H9 (cell line): Measurements from ENCODE around the gene PREX1. TPM values are rescaled to one million over a fixed set of nuclear protein-coding genes. Genes with fewer than 3 reads are reported as not detected.

Experiments
- DNase-seq: peaks from one replicate; pipeline ENCODE4 v3.0.0-alpha.2; 2017
- H2AFZ ChIP-seq: one replicate; pipeline ENCODE4 v1.6.1; 2013; ENCODE audit warnings: mild to moderate bottlenecking, low read length, control low read depth, moderate library complexity
- H2AK5ac ChIP-seq: 2 replicates; pipeline ENCODE4 v1.6.1; 2013; ENCODE audit warnings: low read length, control low read depth, mixed read lengths; ENCODE audit not compliant: insufficient read length
- H2BK120ac ChIP-seq: one replicate; pipeline ENCODE4 v1.6.1; 2013; ENCODE audit warnings: low read depth, mild to moderate bottlenecking, low read length, control low read depth, inconsistent platforms; ENCODE audit not compliant: poor library complexity, severe bottlenecking
- H2BK12ac ChIP-seq: 2 replicates; pipeline ENCODE4 v1.6.1; 2013; ENCODE audit warnings: low read length, control low read depth, mixed read lengths, low read depth; ENCODE audit not compliant: insufficient read length
- H2BK15ac ChIP-seq: 2 replicates; pipeline ENCODE4 v1.6.1; 2013; ENCODE audit warnings: low read depth, low read length, control low read depth
- H2BK20ac ChIP-seq: one replicate; pipeline ENCODE4 v1.6.1; 2013; ENCODE audit warnings: low read depth, mild to moderate bottlenecking, low read length, control low read depth, inconsistent platforms; ENCODE audit not compliant: poor library complexity, severe bottlenecking
- H2BK5ac ChIP-seq: 2 replicates; pipeline ENCODE4 v1.6.1; 2013; ENCODE audit warnings: low read length, control low read depth, mixed read lengths; ENCODE audit not compliant: insufficient read length
- H3K14ac ChIP-seq: 2 replicates; pipeline ENCODE4 v1.6.1; 2013; ENCODE audit warnings: low read length, control low read depth; ENCODE audit not compliant: insufficient read depth
- H3K18ac ChIP-seq: 2 replicates; pipeline ENCODE4 v1.6.1; 2013; ENCODE audit warnings: low read depth, mild to moderate bottlenecking, mixed read lengths, low read length, control low read depth; ENCODE audit not compliant: insufficient read length
- H3K23ac ChIP-seq: 2 replicates; pipeline ENCODE4 v1.6.1; 2013; ENCODE audit warnings: low read length, control low read depth, mixed read lengths, low read depth; ENCODE audit not compliant: insufficient read length
- H3K23me2 ChIP-seq: 2 replicates; pipeline ENCODE4 v1.6.1; 2013; ENCODE audit warnings: low read depth, mild to moderate bottlenecking, mixed read lengths, low read length, control low read depth; ENCODE audit not compliant: insufficient read length, poor library complexity, severe bottlenecking
- H3K27ac ChIP-seq: 2 replicates; pipeline ENCODE4 v1.5.1; 2013; ENCODE audit warnings: low read length, control low read depth, mixed read lengths, low read depth; ENCODE audit not compliant: insufficient read length
- H3K27me3 ChIP-seq: 2 replicates; pipeline ENCODE4 v1.6.1; 2013; ENCODE audit warnings: low read length, control low read depth, inconsistent platforms; ENCODE audit not compliant: insufficient read depth
- H3K4ac ChIP-seq: 2 replicates; pipeline ENCODE4 v1.6.1; 2013; ENCODE audit warnings: low read depth, mild to moderate bottlenecking, control low read depth, inconsistent platforms, low read length, moderate library complexity
- H3K4me1 ChIP-seq: 2 replicates; pipeline ENCODE4 v1.6.1; 2013; ENCODE audit warnings: low read length, control low read depth, inconsistent platforms; ENCODE audit not compliant: insufficient read depth
- H3K4me2 ChIP-seq: 2 replicates; pipeline ENCODE4 v1.6.1; 2013; ENCODE audit warnings: low read length, control low read depth, mixed read lengths; ENCODE audit not compliant: insufficient read length, insufficient read depth
- H3K56ac ChIP-seq: 2 replicates; pipeline ENCODE4 v1.6.1; 2013; ENCODE audit warnings: low read depth, mild to moderate bottlenecking, mixed read lengths, low read length, control low read depth; ENCODE audit not compliant: insufficient read length
- H3K79me1 ChIP-seq: 2 replicates; pipeline ENCODE4 v1.6.1; 2013; ENCODE audit warnings: low read depth, mild to moderate bottlenecking, moderate library complexity, low read length, control low read depth, inconsistent platforms; ENCODE audit not compliant: insufficient read depth, poor library complexity, severe bottlenecking
- H3K79me2 ChIP-seq: 2 replicates; pipeline ENCODE4 v1.6.1; 2013; ENCODE audit warnings: low read length, control low read depth, inconsistent platforms; ENCODE audit not compliant: insufficient read depth
- H3K9ac ChIP-seq: 2 replicates; pipeline ENCODE4 v1.6.1; 2013; ENCODE audit warnings: low read length, control low read depth, mixed read lengths; ENCODE audit not compliant: insufficient read length; ENCODE audit errors: extremely low read depth
- H3K9me3 ChIP-seq: one replicate; pipeline ENCODE4 v1.6.1; 2013; ENCODE audit warnings: low read depth, low read length, inconsistent platforms; ENCODE audit not compliant: control insufficient read depth
- H3T11ph ChIP-seq: one replicate; pipeline ENCODE4 v1.6.1; 2013; ENCODE audit warnings: mild to moderate bottlenecking, low read length, control low read depth, inconsistent platforms
- H4K20me1 ChIP-seq: one replicate; pipeline ENCODE4 v1.6.1; 2013; ENCODE audit not compliant: control insufficient read depth, insufficient read length, insufficient read depth
- H4K5ac ChIP-seq: 2 replicates; pipeline ENCODE4 v1.6.1; 2013; ENCODE audit warnings: low read depth, mild to moderate bottlenecking, mixed read lengths, low read length, control low read depth; ENCODE audit not compliant: insufficient read length
- H4K8ac ChIP-seq: replicated peaks from 2 replicates; pipeline ENCODE4 v1.6.1; 2013; ENCODE audit warnings: low read length, control low read depth, mixed read lengths, low read depth; ENCODE audit not compliant: insufficient read length
- H4K91ac ChIP-seq: 2 replicates; pipeline ENCODE4 v1.6.1; 2013; ENCODE audit warnings: low read depth, mild to moderate bottlenecking, moderate library complexity, mixed read lengths, low read length, control low read depth; ENCODE audit not compliant: insufficient read length
- H3K27ac Mint-ChIP-seq, 3 experiments: 2 replicates in 2 of 3; 3 replicates in 1 of 3; pipeline ENCODE4 v1.8.0; 2020 to 2021; ENCODE audit warnings: mixed read lengths in 3 of 3, mild to moderate bottlenecking in 1 of 3, moderate library complexity in 1 of 3
- H3K27me3 Mint-ChIP-seq: 2 replicates; pipeline ENCODE4 v1.8.0; 2021; ENCODE audit warnings: low read depth, mild to moderate bottlenecking, moderate library complexity, mixed read lengths
- H3K36me3 Mint-ChIP-seq, 3 experiments: 2 replicates in 2 of 3; 3 replicates in 1 of 3; pipeline ENCODE4 v1.8.0; 2020 to 2021; ENCODE audit warnings: low read depth in 3 of 3, mixed read lengths in 3 of 3; ENCODE audit not compliant: insufficient read depth in 1 of 3
- H3K4me1 Mint-ChIP-seq, 2 experiments: 2 replicates each; pipeline ENCODE4 v1.8.0; 2020; ENCODE audit warnings: mixed read lengths in 2 of 2
- H3K4me3 Mint-ChIP-seq, 2 experiments: 2 replicates in 1 of 2; 3 replicates in 1 of 2; pipeline ENCODE4 v1.8.0; 2020 to 2021; ENCODE audit warnings: mild to moderate bottlenecking in 2 of 2, mixed read lengths in 2 of 2, moderate library complexity in 1 of 2
- H3K9me3 Mint-ChIP-seq, 2 experiments: 2 replicates in 1 of 2; 3 replicates in 1 of 2; pipeline ENCODE4 v1.8.0; 2020; ENCODE audit warnings: mild to moderate bottlenecking in 2 of 2, mixed read lengths in 2 of 2, moderate library complexity in 1 of 2
- WGBS: extraction: QIAGEN DNeasy Blood & Tissue Kit; methylation state at CpG from one replicate; pipeline ENCODE4 v1.1.7; 2013; ENCODE audit warnings: missing lambda C conversion rate, low lambda C conversion rate, mixed read lengths; ENCODE audit not compliant: insufficient read length; ENCODE audit errors: extremely low coverage; 5-methylcytosine and 5-hydroxymethylcytosine counted together
- total RNA-seq: library from RNA; stranded (reverse); gene quantifications from 2 replicates; pipeline ENCODE4 v1.2.1, GENCODE V29; 2021
- TF ChIP-seq, protein P1 (sequence below): fragments of 200-600 bp; sonication (generic); conservative IDR thresholded peaks from 3 replicates; pipeline ENCODE4 v1.8.0; 2021; ENCODE audit warnings: antibody characterized with exemption, mild to moderate bottlenecking

Gene PREX1
- total RNA-seq, 1 experiment from 2014 or later: 6.6 TPM

DNA sequence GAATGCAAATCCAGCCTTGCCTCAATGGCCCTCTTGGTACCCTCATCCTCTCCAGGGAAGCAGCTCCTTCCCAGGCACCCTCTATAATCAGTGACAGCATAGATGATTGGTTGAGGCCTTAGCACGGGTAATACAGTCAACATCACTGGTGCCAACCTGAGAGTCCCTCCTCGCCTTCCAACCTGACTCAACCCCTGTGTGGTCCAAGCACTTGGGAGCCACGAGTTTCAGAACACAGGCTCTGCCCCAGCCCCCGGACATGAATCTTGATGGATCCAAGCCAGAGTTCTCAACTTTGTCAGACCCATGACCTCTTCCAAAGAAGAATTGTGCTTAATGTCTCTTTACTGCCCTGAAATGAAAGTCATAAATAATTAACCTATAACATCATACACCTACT lies 213.9 kb downstream of the PREX1 start:
- H3K36me3 Mint-ChIP-seq: no peaks in the 10 kb centered on the region
- Histone ChIP-seq H4K91ac (no peak overlapping the region), H4K20me1 (no peaks in the 10 kb centered on the region), H3K23me2 (no peaks in the 10 kb centered on the region), H2BK5ac (no peak overlapping the region), H3K79me1 (no peaks in the 10 kb centered on the region), H4K8ac (no peak overlapping the region), H2BK120ac (no peak overlapping the region), H3K4me1 (no peaks in the 10 kb centered on the region), H3K4me2 (no peak overlapping the region), H3K23ac (no peak overlapping the region), H2BK15ac (no peak overlapping the region), H3K9me3 (no peaks in the 10 kb centered on the region), H3T11ph (no peak overlapping the region), H2BK20ac (no peak overlapping the region), H3K9ac (no peak overlapping the region), H3K27me3 (no peaks in the 10 kb centered on the region), H3K4ac (no peak overlapping the region), H4K5ac (no peak overlapping the region), H3K79me2 (no peaks in the 10 kb centered on the region), H3K56ac (no peak overlapping the region), H3K18ac (no peak overlapping the region), H2AFZ (no peak overlapping the region), H3K27ac (no peak overlapping the region), H2AK5ac (no peak overlapping the region), H3K14ac (no peak overlapping the region), H2BK12ac (no peak overlapping the region)
- no CpG with 5 or more reads among the region's 4 CpGs for whole genome bisulfite sequencing
- H3K4me3 Mint-ChIP-seq: no peak overlapping the region
- no peak overlapping the region for H3K27ac Mint-ChIP-seq
- no peak for DNase-seq
- peaks cover 16 to 18% of the 10 kb centered on the region in 2 experiments for H3K4me1 Mint-ChIP-seq
- no peaks in the 10 kb centered on the region; the same call in 1 of the 2 replicates for H3K27me3 Mint-ChIP-seq
- TF ChIP-seq, protein P1, sequence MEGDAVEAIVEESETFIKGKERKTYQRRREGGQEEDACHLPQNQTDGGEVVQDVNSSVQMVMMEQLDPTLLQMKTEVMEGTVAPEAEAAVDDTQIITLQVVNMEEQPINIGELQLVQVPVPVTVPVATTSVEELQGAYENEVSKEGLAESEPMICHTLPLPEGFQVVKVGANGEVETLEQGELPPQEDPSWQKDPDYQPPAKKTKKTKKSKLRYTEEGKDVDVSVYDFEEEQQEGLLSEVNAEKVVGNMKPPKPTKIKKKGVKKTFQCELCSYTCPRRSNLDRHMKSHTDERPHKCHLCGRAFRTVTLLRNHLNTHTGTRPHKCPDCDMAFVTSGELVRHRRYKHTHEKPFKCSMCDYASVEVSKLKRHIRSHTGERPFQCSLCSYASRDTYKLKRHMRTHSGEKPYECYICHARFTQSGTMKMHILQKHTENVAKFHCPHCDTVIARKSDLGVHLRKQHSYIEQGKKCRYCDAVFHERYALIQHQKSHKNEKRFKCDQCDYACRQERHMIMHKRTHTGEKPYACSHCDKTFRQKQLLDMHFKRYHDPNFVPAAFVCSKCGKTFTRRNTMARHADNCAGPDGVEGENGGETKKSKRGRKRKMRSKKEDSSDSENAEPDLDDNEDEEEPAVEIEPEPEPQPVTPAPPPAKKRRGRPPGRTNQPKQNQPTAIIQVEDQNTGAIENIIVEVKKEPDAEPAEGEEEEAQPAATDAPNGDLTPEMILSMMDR: no peak
- no peaks in the 10 kb centered on the region; a peak in 1 of 5 replicates for H3K9me3 Mint-ChIP-seq
